B cell (primary cell): ENCODE results near the gene SPTBN2. TPM values are rescaled to one million over a fixed set of nuclear protein-coding genes. Genes with fewer than 3 reads are reported as not detected.
A peak's percentile ranks its signal among the peaks of the same experiment; 100 is the strongest.

Experiments used
- ATAC-seq: fragments of 200-7000 bp; cut with Tn5 transposase; one replicate; pipeline ENCODE4 v1.10.0; 2021; ENCODE audit warnings: low read depth, mild to moderate bottlenecking, moderate number of reproducible peaks, moderate library complexity
- CTCF ChIA-PET: fragments of 350-600 bp; sonication (Branson Sonifier 250); formaldehyde crosslinking; loops from one replicate; lab custom pipeline; 2021; ENCODE audit warnings: antibody characterized with exemption, inconsistent platforms; lab: Charles Lee
- POLR2A ChIA-PET: fragments of 350-600 bp; sonication (Branson Sonifier 250); formaldehyde crosslinking; loops from one replicate; lab custom pipeline; 2021; ENCODE audit warnings: antibody characterized with exemption; lab: Charles Lee
- DNase-seq: peaks from one replicate; pipeline ENCODE4 v3.0.0; 2013
- H2AFZ ChIP-seq: 2 replicates; pipeline ENCODE4 v1.6.1; 2012; ENCODE audit warnings: mild to moderate bottlenecking, low read depth, low read length; ENCODE audit not compliant: insufficient read depth, poor library complexity, severe bottlenecking
- H3K27ac ChIP-seq, 2 donors: 1 replicate in 1 of 2; 2 replicates in 1 of 2; pipeline ENCODE4 v1.5.1; 2012 to 2013; ENCODE audit warnings: low read length in 2 of 2, mild to moderate bottlenecking in 2 of 2, moderate library complexity in 1 of 2
- H3K27me3 ChIP-seq, 4 experiments: fragments of 200-600 bp in 1 of 4; sonication (generic) in 1 of 4; replicated peaks in 1 of 4; 1 replicate in 2 of 4; 2 replicates in 2 of 4; pipeline versions ENCODE4 v1.6.1 to v1.7.0; 2013 to 2016; ENCODE audit warnings: low read length in 3 of 4, mild to moderate bottlenecking in 2 of 4, mixed read lengths in 1 of 4, moderate library complexity in 1 of 4; ENCODE audit not compliant: insufficient read depth in 4 of 4, control insufficient read depth in 3 of 4; ENCODE audit errors: control extremely low read depth in 1 of 4
- H3K36me3 ChIP-seq, 2 experiments: replicated peaks in 1 of 2; 1 replicate in 1 of 2; 2 replicates in 1 of 2; pipeline versions ENCODE4 v1.6.1 to v1.7.1; 2013; ENCODE audit warnings: low read length in 1 of 2; ENCODE audit not compliant: insufficient read depth in 2 of 2, control insufficient read depth in 1 of 2; ENCODE audit errors: control extremely low read depth in 1 of 2, extremely low read depth in 1 of 2
- H3K4me1 ChIP-seq, 2 donors: fragments of 200-600 bp in 1 of 2; sonication (generic) in 1 of 2; 1 replicate in 1 of 2; 2 replicates in 1 of 2; pipeline versions ENCODE4 v1.5.1 to v1.6.1; 2013 to 2017; ENCODE audit warnings: low read length in 2 of 2; ENCODE audit not compliant: control insufficient read depth in 2 of 2, insufficient read depth in 2 of 2
- H3K4me2 ChIP-seq: replicated peaks from 2 replicates; pipeline ENCODE3; 2012; ENCODE audit warnings: mild to moderate bottlenecking, low read depth, low read length; ENCODE audit not compliant: poor library complexity, severe bottlenecking
- H3K4me3 ChIP-seq, 5 experiments: fragments of 200-600 bp in 1 of 5; sonication (generic) in 1 of 5; 1 replicate in 3 of 5; 2 replicates in 2 of 5; pipeline versions ENCODE4 v1.5.1 to v1.7.0; 2011 to 2016; ENCODE audit warnings: low read length in 4 of 5, mild to moderate bottlenecking in 4 of 5, low read depth in 2 of 5, control low read depth in 1 of 5, moderate library complexity in 1 of 5; ENCODE audit not compliant: insufficient read depth in 1 of 5; ENCODE audit errors: control extremely low read depth in 1 of 5, extremely low read depth in 1 of 5
- H3K79me2 ChIP-seq: fragments of 200-600 bp; sonication (generic); one replicate; pipeline ENCODE4 v1.6.0; 2016; ENCODE audit warnings: low read length; ENCODE audit not compliant: control insufficient read depth, insufficient read depth
- H3K9ac ChIP-seq: fragments of 200-600 bp; sonication (generic); 2 replicates; pipeline ENCODE4 v1.6.1; 2017; ENCODE audit warnings: mild to moderate bottlenecking, low read length, moderate library complexity
- H3K9me3 ChIP-seq, 3 donors: one replicate each; pipeline versions ENCODE4 v1.6.1 to v1.7.1; 2013; ENCODE audit warnings: low read length in 2 of 3; ENCODE audit not compliant: control insufficient read depth in 2 of 3, insufficient read depth in 1 of 3; ENCODE audit errors: control extremely low read depth in 1 of 3
- H4K20me1 ChIP-seq: 2 replicates; pipeline ENCODE4 v1.6.0; 2012; ENCODE audit warnings: mild to moderate bottlenecking, low read length; ENCODE audit not compliant: insufficient read depth, control insufficient read depth, poor library complexity, severe bottlenecking
- H3K27ac Mint-ChIP-seq: one replicate; pipeline ENCODE4 v1.8.0; 2021; ENCODE audit warnings: mixed read lengths
- H3K27me3 Mint-ChIP-seq: one replicate; pipeline ENCODE4 v1.8.0; 2021; ENCODE audit warnings: mixed read lengths
- H3K4me1 Mint-ChIP-seq: one replicate; pipeline ENCODE4 v1.8.0; 2021; ENCODE audit warnings: mixed read lengths
- H3K4me3 Mint-ChIP-seq: one replicate; pipeline ENCODE4 v1.8.0; 2021; ENCODE audit warnings: mixed read lengths
- H3K9me3 Mint-ChIP-seq: one replicate; pipeline ENCODE4 v1.8.0; 2022; ENCODE audit warnings: mixed read lengths; ENCODE audit not compliant: insufficient read depth
- CTCF ChIP-seq: fragments of 200-600 bp; IDR thresholded peaks from one replicate; pipeline ENCODE4 v1.8.0; 2022; ENCODE audit warnings: antibody characterized with exemption, mild to moderate bottlenecking
- EZH2 ChIP-seq: IDR thresholded peaks from 2 replicates; pipeline ENCODE4 v1.6.1; 2012; ENCODE audit warnings: borderline replicate concordance, low read depth, mild to moderate bottlenecking, moderate library complexity, low read length; ENCODE audit not compliant: insufficient read depth, poor library complexity, severe bottlenecking
- WGBS: methylation state at CpG from one replicate; pipeline ENCODE4 v1.1.5; 2013; ENCODE audit warnings: missing lambda C conversion rate; ENCODE audit not compliant: insufficient coverage; 5-methylcytosine and 5-hydroxymethylcytosine counted together
- intact Hi-C: fragments of 100-400 bp; cut with micrococcal nuclease; formaldehyde crosslinking; loops from one replicate; pipeline ENCODE4 v1.10.0; 2022
- polyA plus RNA-seq: library from polyadenylated mRNA; depleted of rRNA; stranded (reverse); fragments of >200 nt; gene quantifications from 2 replicates; pipeline ENCODE4 v1.2.3, GENCODE V29; 2012
- total RNA-seq, 2 donors: library from RNA; stranded (reverse); fragments of 120-200 nt in 1 of 2; gene quantifications; 1 replicate in 1 of 2; 2 replicates in 1 of 2; pipeline versions ENCODE4 v1.2.3 to v1.2.4, GENCODE V29; 2013 to 2022

Gene SPTBN2
- total and polyA plus RNA-seq, 2 donors (not counting 1 experiment from before 2014, with no cell fraction given), result 0.67 to 1.2 TPM

GRCh38 chr11:66652651-66653050, 76.4 kb downstream of the SPTBN2 start:
- intact Hi-C loops, result loop anchor here (10.0 kb wide), 1 partner anchor 882 kb away; no protein-coding TSS in a partner anchor
- H3K4me1 Mint-ChIP-seq, result peaks cover 18% of the 10 kb centered on the region

More at GRCh38 chr11:66652651-66653050, 76.4 kb downstream of the SPTBN2 start:
- H3K9me3 Mint-ChIP-seq, result no peaks in the 10 kb centered on the region
- ChIA-PET POLR2A (no interaction called here), CTCF (interaction anchor here (0.6 to 2.6 kb wide), 3 partner anchors 25 to 73 kb away, joined by 3 to 11 read pairs (median 3); partner anchors contain the start of gene RBM4B)
- H3K4me3 Mint-ChIP-seq, result no peak overlapping the region
- H3K27me3 Mint-ChIP-seq, result no peaks in the 10 kb centered on the region
- H3K27ac Mint-ChIP-seq, result peak overlapping the region; percentile 47
- Histone ChIP-seq H3K27me3 (no peaks in the 10 kb centered on the region), H3K9me3 (no peaks in the 10 kb centered on the region), H2AFZ (no peak overlapping the region), H3K4me1 (no peaks in the 10 kb centered on the region), H3K36me3 (peaks cover 0 to 60% of the 10 kb centered on the region in 2 experiments), H4K20me1 (peaks cover 52% of the 10 kb centered on the region), H3K9ac (no peak overlapping the region), H3K4me2 (no peak overlapping the region), H3K4me3 (no peak overlapping the region), H3K27ac (no peak overlapping the region), H3K79me2 (peaks cover 89% of the 10 kb centered on the region)
- WGBS, result 96% methylated on average over 6 of the region's 7 CpGs
- TF ChIP-seq EZH2 (no peak), CTCF (no peak)
- no peak for DNase-seq
- no peak for ATAC-seq
